Keratinocyte (primary cell): ENCODE data around the gene ATAD1. TPM values are rescaled to one million over a fixed set of nuclear protein-coding genes. Genes with fewer than 3 reads are reported as not detected.

Experiments used
- DNase-seq: peaks from one replicate; pipeline ENCODE4 v3.0.0-alpha.2; 2011; ENCODE audit warnings: low read depth, missing footprints, low spot score
- FAIRE-seq: peaks from 2 replicates; lab custom pipeline; 2011; peaks lifted over from hg19 to GRCh38; lab: Jason Lieb, UNC
- H2AFZ ChIP-seq: 2 replicates; pipeline ENCODE4 v1.6.0; 2012; ENCODE audit warnings: low read length, control low read depth, inconsistent platforms; ENCODE audit not compliant: control insufficient read depth
- H3K27ac ChIP-seq: 2 replicates; pipeline ENCODE4 v1.5.1; 2011; ENCODE audit warnings: low read length; ENCODE audit not compliant: control insufficient read depth, insufficient read depth
- H3K27me3 ChIP-seq: 3 replicates; pipeline ENCODE4 v1.6.0; 2011; ENCODE audit warnings: low read length; ENCODE audit not compliant: control insufficient read depth, insufficient read depth; ENCODE audit errors: extremely low read depth
- H3K36me3 ChIP-seq, 2 experiments: 2 replicates in 1 of 2; 3 replicates in 1 of 2; pipeline ENCODE4 v1.5.1; 2011; ENCODE audit warnings: low read length in 2 of 2, mild to moderate bottlenecking in 1 of 2; ENCODE audit not compliant: control insufficient read depth in 2 of 2, insufficient read depth in 2 of 2; ENCODE audit errors: extremely low read depth in 1 of 2
- H3K4me1 ChIP-seq: 3 replicates; pipeline ENCODE4 v1.5.1; 2011; ENCODE audit warnings: low read length; ENCODE audit not compliant: control insufficient read depth, insufficient read depth; ENCODE audit errors: extremely low read depth
- H3K4me2 ChIP-seq: 3 replicates; pipeline ENCODE4 v1.6.0; 2011; ENCODE audit warnings: low read depth, low read length; ENCODE audit not compliant: control insufficient read depth, insufficient read depth; ENCODE audit errors: extremely low read depth
- H3K4me3 ChIP-seq, 3 experiments: fragments of 200-600 bp in 1 of 3; sonication (generic) in 1 of 3; 2 replicates in 2 of 3; 3 replicates in 1 of 3; pipeline ENCODE4 v1.5.1; 2011 to 2016; ENCODE audit warnings: low read length in 3 of 3, mild to moderate bottlenecking in 3 of 3, control low read depth in 2 of 3, inconsistent platforms in 1 of 3, low read depth in 1 of 3, mixed read lengths in 1 of 3, mixed run types in 1 of 3, moderate library complexity in 1 of 3; ENCODE audit not compliant: control insufficient read depth in 2 of 3, insufficient read depth in 2 of 3; ENCODE audit errors: extremely low read depth in 1 of 3
- H3K79me2 ChIP-seq: 2 replicates; pipeline ENCODE4 v1.6.0; 2012; ENCODE audit warnings: low read length; ENCODE audit not compliant: control insufficient read depth, insufficient read depth
- H3K9ac ChIP-seq: 3 replicates; pipeline ENCODE4 v1.6.0; 2011; ENCODE audit warnings: low read length; ENCODE audit not compliant: control insufficient read depth, insufficient read depth; ENCODE audit errors: extremely low read depth
- H3K9me1 ChIP-seq: 3 replicates; pipeline ENCODE4 v1.6.0; 2011; ENCODE audit warnings: low read length; ENCODE audit not compliant: control insufficient read depth, insufficient read depth; ENCODE audit errors: extremely low read depth
- H3K9me3 ChIP-seq: 2 replicates; pipeline ENCODE4 v1.5.1; 2012; ENCODE audit warnings: low read depth, low read length; ENCODE audit not compliant: control insufficient read depth
- H4K20me1 ChIP-seq: 3 replicates; pipeline ENCODE4 v1.6.0; 2011; ENCODE audit warnings: low read length; ENCODE audit not compliant: control insufficient read depth, insufficient read depth; ENCODE audit errors: extremely low read depth
- EZH2 ChIP-seq: IDR thresholded peaks from one replicate; pipeline ENCODE4 v1.6.1; 2012; ENCODE audit warnings: inconsistent platforms, mild to moderate bottlenecking, low read length, moderate library complexity
- dilution Hi-C: fragments of 300-500 bp; cut with MboI; formaldehyde crosslinking; loops from one replicate; pipeline ENCODE4 v1.7.0; 2020; ENCODE audit warnings: low sequenced_read_pairs; ENCODE audit not compliant: extremely low pct_ligation_motif_present
- polyA plus RNA-seq, 5 experiments: library from polyadenylated mRNA; depleted of rRNA in 3 of 5; stranded (reverse) in 3 of 5; stranded (forward) in 1 of 5; unstranded in 1 of 5; fragments of >200 nt; gene quantifications; 1 replicate in 1 of 5; 2 replicates in 3 of 5; 3 replicates in 1 of 5; pipeline versions ENCODE4 v1.2.1 to v1.2.3, GENCODE V29; 2011 to 2012; ENCODE audit warnings: missing spikeins in 2 of 5, low read depth in 1 of 5, low replicate concordance in 1 of 5
- small RNA-seq, 3 experiments: library from RNA; depleted of rRNA; stranded (forward); fragments of <200 nt; gene quantifications; one replicate each; pipeline ENCODE3, GENCODE V24; 2012; ENCODE audit warnings: low read depth in 3 of 3, low replicate concordance in 1 of 3; ENCODE audit not compliant: insufficient read length in 3 of 3
- TF ChIP-seq, protein P1 (sequence below), 3 experiments: IDR thresholded peaks in 1 of 3; conservative IDR thresholded peaks in 1 of 3; optimal IDR thresholded peaks in 1 of 3; 2 replicates in 2 of 3; 3 replicates in 1 of 3; pipeline versions ENCODE3 to v1.5.1; 2011; ENCODE audit warnings: low read length in 3 of 3, mild to moderate bottlenecking in 3 of 3, moderate library complexity in 2 of 3, control low read depth in 1 of 3, inconsistent platforms in 1 of 3; ENCODE audit not compliant: insufficient read depth in 2 of 3; ENCODE audit errors: extremely low read depth in 1 of 3

Gene ATAD1
- polyA plus RNA-seq, 1 donor (not counting 4 experiments of a cell fraction or from before 2014, with no cell fraction given), result 51.0 TPM

DNA sequence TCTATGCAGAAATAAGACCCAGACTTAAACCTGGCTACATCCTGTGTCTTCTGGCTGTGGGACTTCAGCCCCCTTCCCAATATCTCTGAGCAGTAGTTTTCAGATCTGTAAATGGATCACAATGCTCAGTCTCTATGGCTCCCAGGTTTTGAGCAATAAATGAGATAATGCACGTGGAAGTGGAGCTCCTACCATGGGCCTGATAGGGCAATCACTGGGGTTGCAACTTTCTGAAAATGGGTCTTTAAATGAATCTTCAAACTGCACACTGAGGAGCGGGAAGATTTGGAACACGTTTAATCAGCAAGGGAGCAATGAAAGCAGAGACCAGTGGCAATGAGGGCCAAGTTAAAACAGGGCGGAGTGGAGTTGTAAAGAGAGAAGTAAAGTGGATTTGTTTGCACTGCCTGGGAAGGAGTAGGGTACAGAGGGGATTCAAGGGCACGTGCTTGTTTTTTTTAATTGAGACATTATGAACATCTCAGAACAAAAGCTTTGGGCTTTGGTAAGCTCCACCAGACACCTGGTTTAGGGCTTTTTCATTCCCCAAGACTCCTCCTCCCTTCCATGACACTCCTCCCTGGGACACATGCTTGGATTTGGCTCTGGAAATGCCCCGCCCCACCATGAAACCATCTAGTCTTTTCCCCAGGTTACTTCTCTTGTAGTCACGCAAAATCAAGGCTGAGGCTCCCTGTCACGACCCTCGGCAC lies 115.6 kb downstream of the ATAD1 start:
- H3K9me3 ChIP-seq, result no peaks in the 10 kb centered on the region
- no peaks in the 10 kb centered on the region for H3K36me3 ChIP-seq
- no peak overlapping the region for H2AFZ ChIP-seq
- H4K20me1 ChIP-seq, result no peaks in the 10 kb centered on the region
- FAIRE-seq, result no peak
- H3K4me1 ChIP-seq, result peaks cover 6% of the 10 kb centered on the region
- H3K9me1 ChIP-seq, result no peaks in the 10 kb centered on the region
- no peak for TF ChIP-seq EZH2
- TF ChIP-seq, protein P1, sequence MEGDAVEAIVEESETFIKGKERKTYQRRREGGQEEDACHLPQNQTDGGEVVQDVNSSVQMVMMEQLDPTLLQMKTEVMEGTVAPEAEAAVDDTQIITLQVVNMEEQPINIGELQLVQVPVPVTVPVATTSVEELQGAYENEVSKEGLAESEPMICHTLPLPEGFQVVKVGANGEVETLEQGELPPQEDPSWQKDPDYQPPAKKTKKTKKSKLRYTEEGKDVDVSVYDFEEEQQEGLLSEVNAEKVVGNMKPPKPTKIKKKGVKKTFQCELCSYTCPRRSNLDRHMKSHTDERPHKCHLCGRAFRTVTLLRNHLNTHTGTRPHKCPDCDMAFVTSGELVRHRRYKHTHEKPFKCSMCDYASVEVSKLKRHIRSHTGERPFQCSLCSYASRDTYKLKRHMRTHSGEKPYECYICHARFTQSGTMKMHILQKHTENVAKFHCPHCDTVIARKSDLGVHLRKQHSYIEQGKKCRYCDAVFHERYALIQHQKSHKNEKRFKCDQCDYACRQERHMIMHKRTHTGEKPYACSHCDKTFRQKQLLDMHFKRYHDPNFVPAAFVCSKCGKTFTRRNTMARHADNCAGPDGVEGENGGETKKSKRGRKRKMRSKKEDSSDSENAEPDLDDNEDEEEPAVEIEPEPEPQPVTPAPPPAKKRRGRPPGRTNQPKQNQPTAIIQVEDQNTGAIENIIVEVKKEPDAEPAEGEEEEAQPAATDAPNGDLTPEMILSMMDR (optimal IDR thresholded peaks at IDR 0.05 in 1 of 3, IDR thresholded peaks at IDR 0.05 in 1 of 3, conservative IDR thresholded peaks at IDR 0.05 in 1 of 3; ENCODE audit: extremely low read depth in 1 of 3, insufficient read depth in 2 of 3, low read length in 3 of 3), result no peak
- no peak for DNase-seq
- no peaks in the 10 kb centered on the region for H3K79me2 ChIP-seq
- no peak overlapping the region for H3K4me2 ChIP-seq
- no peak overlapping the region for H3K9ac ChIP-seq
- dilution Hi-C loops, result no loop called here
- peaks cover 3% of the 10 kb centered on the region for H3K27me3 ChIP-seq
- H3K4me3 ChIP-seq, result no peak overlapping the region
- H3K27ac ChIP-seq, result no peak overlapping the region

Small RNA genes within 50 kb of the gene (small RNA-seq; reads per million reads assigned to genes)
- 0 reads per million in 3 experiments for gene RN7SL78P

Other genes with a start within 250 kb of the ATAD1 start
- 1.1 to 1.7 TPM (median 1.1 TPM) in 3 replicates for gene PAPSS2, start 158.3 kb downstream of the ATAD1 start, polyA plus RNA-seq
- gene KLLN, start 45.3 kb upstream of the ATAD1 start, polyA plus RNA-seq, result 0.10 to 0.31 TPM (median 0.16 TPM) in 3 replicates
- gene PTEN, start 45.4 kb upstream of the ATAD1 start, polyA plus RNA-seq, result 11.7 to 39.4 TPM (median 23.8 TPM) in 3 replicates